ENCODE results near the gene FMO1. TPM values are rescaled to one million over a fixed set of nuclear protein-coding genes. Genes with fewer than 3 reads are reported as not detected.

Gene FMO1
- total and polyA plus RNA-seq, 8 donors: 1.4 to 3.2 (median 2.2) TPM; not detected in 4

GRCh38 chr1:171267391-171267790 lies 19.1 kb downstream of the FMO1 start:
- Histone ChIP-seq H3K36me3 (no peaks in the 10 kb centered on the region), H3K9me3 (peaks cover 0 to 10% (median 0%) of the 10 kb centered on the region in 4 donors), H3K4me1 (no peaks in the 10 kb centered on the region), H3K4me3 (no peak overlapping the region), H3K27me3 (no peaks in the 10 kb centered on the region), H3K27ac (no peak overlapping the region)
- peak in 1 of 2 donors; percentile 13 for DNase-seq
- intact Hi-C loops (cut with DNase I; ENCODE audit: low total_unique reads): no loop called here
- 57 to 79% (median 66%) methylated on average over 1 of the region's 1 CpG for WGBS, 5 donors
- TF ChIP-seq CTCF (IDR thresholded peaks at IDR 0.05) (no peak), EP300 (IDR thresholded peaks at IDR 0.05) (no peak), POLR2AphosphoS5 (IDR thresholded peaks at IDR 0.05) (no peak), POLR2A (IDR thresholded peaks at IDR 0.05) (no peak)

GRCh38 chr1:171270806-171271205 lies 22.5 kb downstream of the FMO1 start:
- WGBS, 5 donors: 92 to 96% (median 96%) methylated on average over 2 of the region's 2 CpGs
- Histone ChIP-seq H3K9me3 (peaks cover 0 to 10% (median 0%) of the 10 kb centered on the region in 4 donors), H3K4me1 (no peaks in the 10 kb centered on the region), H3K4me3 (no peak overlapping the region), H3K36me3 (no peaks in the 10 kb centered on the region), H3K27me3 (no peaks in the 10 kb centered on the region), H3K27ac (no peak overlapping the region)
- no peak for TF ChIP-seq CTCF (IDR thresholded peaks at IDR 0.05)
- no peak for TF ChIP-seq POLR2AphosphoS5 (IDR thresholded peaks at IDR 0.05)
- intact Hi-C loops (cut with DNase I; ENCODE audit: low total_unique reads): no loop called here
- no peak for DNase-seq

GRCh38 chr1:171277534-171277933 lies 29.2 kb downstream of the FMO1 start:
- H3K4me1 ChIP-seq: no peaks in the 10 kb centered on the region
- H3K9me3 ChIP-seq: no peaks in the 10 kb centered on the region
- no peak for DNase-seq
- no peaks in the 10 kb centered on the region for H3K36me3 ChIP-seq
- no peaks in the 10 kb centered on the region for H3K27me3 ChIP-seq
- no peak for TF ChIP-seq POLR2AphosphoS5 (IDR thresholded peaks at IDR 0.05)
- no peak for TF ChIP-seq CTCF (IDR thresholded peaks at IDR 0.05)
- TF ChIP-seq EP300 (IDR thresholded peaks at IDR 0.05): no peak
- TF ChIP-seq POLR2A (IDR thresholded peaks at IDR 0.05): no peak
- intact Hi-C loops (cut with DNase I; ENCODE audit: low total_unique reads): no loop called here
- H3K4me3 ChIP-seq: no peak overlapping the region
- H3K27ac ChIP-seq: no peak overlapping the region
- 46 to 64% (median 61%) methylated on average over 2 of the region's 2 CpGs for WGBS, 5 donors

- DNase-seq: no peak
Measured at GRCh38 chr1:171279234-171279633, 30.9 kb downstream of the FMO1 start.

More at GRCh38 chr1:171279234-171279633, 30.9 kb downstream of the FMO1 start:
- no peak overlapping the region for H3K27ac ChIP-seq
- no peaks in the 10 kb centered on the region for H3K36me3 ChIP-seq
- TF ChIP-seq EP300 (IDR thresholded peaks at IDR 0.05): no peak
- no peak for TF ChIP-seq POLR2A (IDR thresholded peaks at IDR 0.05)
- TF ChIP-seq CTCF (IDR thresholded peaks at IDR 0.05): no peak
- TF ChIP-seq POLR2AphosphoS5 (IDR thresholded peaks at IDR 0.05): no peak
- no peaks in the 10 kb centered on the region for H3K27me3 ChIP-seq
- 75 to 91% (median 87%) methylated on average over 2 of the region's 2 CpGs for WGBS, 5 donors
- intact Hi-C loops (cut with DNase I; ENCODE audit: low total_unique reads): no loop called here
- no peak overlapping the region for H3K4me3 ChIP-seq
- H3K4me1 ChIP-seq: no peaks in the 10 kb centered on the region
- no peaks in the 10 kb centered on the region for H3K9me3 ChIP-seq

Measured in stomach (tissue), 9 donors.